HG03039 (cell line): ENCODE measurements around the gene CCT2.
"Not testable (repeated sequence)": the region's sequence is repeated elsewhere in the genome, so short reads cannot be mapped to it uniquely, and the experiment has no call there.

ENCODE experiments used
- ATAC-seq: cut with Tn5 transposase; IDR thresholded peaks from one replicate; pipeline ENCODE4 v1.9.1; 2021; ENCODE audit warnings: mild to moderate bottlenecking, moderate library complexity; ENCODE audit not compliant: unreplicated experiment

CCT2 gene

DNA sequence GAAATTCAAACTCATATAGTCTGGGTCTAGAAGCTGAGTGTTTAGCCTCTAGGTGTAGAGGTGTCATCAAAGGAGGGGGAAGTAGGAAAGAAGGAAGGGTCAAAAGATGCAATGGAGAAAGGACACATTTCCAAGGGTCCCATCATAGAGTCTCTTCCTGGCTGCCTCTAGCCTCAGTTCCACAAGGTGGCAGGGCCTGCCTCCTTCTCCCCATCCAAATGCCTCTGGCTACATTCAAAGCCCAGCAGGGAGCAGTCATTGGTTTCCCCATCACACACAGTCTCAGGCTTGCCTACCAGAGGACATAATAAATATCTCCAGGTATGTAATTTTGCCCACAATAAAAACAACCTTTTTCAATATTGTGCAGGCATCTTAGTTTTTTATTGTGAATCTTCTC lies 2.1 kb upstream of the CCT2 start:
- no peak for ATAC-seq

DNA sequence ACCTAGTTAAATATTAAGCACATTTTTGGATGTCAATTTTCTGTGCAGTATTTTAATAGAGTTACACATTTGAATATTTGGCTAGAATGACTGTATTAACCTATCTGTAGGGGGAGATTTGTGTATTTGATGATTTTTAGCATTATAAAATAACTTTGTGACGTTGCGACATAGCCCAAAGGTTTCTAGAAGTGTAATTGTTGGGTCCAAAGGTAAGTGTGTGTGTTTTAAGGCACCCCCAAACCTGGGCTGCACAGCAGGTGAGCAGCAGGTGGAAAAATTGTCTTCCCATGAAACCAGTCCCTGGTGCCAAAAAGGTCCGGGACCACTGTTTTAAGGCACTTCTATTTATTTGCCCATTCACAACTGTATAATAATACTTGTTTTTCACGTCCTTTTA lies 3.3 kb downstream of the CCT2 start:
- no peak for ATAC-seq

DNA sequence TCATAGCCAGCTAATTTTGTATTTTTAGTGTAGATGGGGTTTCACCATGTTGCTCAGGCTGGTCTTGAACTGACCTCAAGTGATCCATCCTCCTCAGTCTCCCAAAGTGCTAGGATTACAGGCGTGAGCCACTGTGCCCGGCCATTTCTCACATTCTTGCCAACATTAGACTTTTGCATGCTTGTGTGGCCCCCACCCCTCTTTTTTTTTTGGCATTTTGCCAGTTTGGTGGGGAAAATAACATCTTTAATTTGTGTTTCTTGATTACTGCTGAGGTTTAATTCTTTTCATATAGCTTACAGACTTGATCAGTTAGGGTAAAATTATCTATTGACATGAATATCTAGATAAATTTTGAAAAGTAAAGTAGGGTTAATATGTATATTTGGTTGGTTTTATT lies 3.8 kb downstream of the CCT2 start:
- no peak for ATAC-seq

DNA sequence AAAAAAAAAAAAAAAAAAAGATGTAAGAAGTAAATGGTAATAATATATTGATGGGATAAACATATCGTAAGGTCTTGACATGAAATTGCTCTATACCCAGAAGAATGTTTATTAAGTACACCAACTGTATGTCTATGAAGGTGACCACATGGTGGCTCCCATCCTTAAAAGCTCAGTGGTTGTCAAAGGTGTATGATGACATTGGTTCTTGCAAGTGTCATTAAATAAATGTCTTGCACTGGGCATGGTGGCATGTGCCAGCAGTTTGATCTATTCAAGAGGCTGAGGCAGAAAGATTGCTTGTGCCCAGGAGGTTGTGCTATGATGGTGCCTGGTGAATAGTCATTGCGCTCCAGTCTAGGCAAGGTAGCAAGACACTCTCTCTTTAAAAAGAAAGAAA lies 10.4 kb downstream of the CCT2 start:
- no peak for ATAC-seq

DNA sequence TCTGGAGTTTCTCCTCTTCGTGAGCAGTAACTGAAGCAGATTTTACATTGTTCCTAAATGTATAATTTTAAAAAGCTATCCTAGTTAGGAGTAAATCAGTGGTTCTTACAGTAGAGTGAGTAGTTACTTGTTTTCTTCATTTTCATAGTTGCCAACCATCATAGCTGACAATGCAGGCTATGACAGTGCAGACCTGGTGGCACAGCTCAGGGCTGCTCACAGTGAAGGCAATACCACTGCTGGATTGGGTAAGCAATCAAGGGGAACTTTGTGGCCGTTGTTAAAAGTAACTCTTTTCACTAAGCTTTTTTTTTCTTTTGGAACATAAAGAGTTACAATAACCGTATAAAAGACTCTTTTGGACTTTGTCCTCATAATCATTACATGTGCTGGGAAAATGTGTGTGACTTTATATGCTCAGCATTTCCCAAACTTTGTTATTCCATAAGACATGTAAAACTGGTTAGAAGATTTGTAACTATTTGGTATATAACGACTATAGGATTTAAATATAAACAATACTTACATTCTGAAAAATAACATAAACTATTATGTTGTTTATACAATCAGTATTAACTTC lies 13.0 kb downstream of the CCT2 start:
- no peak for ATAC-seq

DNA sequence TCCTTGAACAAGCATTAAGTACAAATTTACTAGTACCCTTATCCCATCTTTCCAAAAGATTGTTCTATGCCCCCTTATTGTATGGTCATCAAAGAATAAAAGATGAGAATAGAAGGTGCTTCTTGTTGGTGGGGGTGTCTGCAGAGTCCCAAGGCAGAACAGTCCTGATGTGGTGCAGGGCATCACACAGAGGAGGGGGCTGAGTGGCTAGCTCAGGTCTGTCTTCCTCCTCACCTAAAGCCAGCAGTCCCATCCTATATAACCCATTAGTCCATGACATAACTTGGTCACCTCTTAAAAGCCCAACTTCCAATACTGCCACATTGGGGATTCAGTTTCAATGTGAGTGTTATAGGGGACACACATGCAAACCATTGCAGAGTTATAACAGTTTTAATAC lies 15.5 kb downstream of the CCT2 start:
- no peak for ATAC-seq

DNA sequence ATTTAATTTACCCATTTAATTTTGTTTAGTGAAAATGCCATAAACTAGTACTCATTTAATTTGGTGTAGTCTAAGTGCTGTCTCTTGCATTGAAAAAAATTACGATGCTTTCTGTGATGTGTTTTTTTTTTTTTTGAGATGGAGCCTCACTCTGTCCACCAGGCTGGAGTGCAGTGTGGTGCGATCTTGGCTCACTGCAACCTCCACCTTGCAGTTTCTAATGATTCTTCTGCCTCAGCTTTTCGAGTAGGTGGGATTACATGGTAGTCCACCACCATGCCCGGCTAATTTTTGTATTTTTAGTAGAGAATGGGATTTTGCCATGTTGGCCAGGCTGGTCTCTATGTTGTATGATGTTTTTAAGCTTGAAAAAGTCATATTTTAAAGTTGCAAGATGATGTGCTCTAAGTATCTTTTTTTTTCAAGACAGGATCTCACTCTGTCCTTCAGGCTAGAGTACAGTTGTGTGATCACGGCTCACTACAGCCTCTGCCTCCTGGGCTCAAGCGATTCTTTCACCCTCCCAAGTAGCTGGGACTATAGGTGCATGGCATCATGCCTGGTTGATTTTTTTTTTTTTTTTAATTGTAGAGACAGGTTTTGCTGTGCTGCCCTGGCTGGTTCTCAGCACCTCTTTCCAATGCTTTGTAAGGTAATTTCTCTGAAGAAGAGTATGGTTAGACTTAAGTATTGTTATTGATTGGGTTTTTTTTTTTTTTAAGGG lies 16.9 kb downstream of the CCT2 start:
- no peak for ATAC-seq

DNA sequence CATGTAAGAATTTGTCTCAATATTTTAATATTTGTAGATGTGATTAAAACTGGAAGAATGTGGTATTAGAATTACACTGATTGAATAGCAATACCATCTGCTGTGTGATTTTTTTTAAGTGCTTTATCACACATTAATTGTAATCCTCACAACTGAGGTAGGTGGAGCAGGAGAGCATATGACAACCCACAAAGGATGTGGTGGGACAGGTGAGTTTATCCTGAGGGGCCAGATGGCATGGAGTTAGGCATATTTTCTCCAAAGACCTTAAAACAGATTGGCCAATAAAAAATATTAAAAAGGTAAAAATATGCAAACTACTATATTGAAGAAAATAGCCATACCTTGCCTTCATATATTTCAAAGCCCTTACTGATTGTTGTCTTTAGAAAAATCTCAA lies 17.7 kb downstream of the CCT2 start:
- ATAC-seq, result no peak

DNA sequence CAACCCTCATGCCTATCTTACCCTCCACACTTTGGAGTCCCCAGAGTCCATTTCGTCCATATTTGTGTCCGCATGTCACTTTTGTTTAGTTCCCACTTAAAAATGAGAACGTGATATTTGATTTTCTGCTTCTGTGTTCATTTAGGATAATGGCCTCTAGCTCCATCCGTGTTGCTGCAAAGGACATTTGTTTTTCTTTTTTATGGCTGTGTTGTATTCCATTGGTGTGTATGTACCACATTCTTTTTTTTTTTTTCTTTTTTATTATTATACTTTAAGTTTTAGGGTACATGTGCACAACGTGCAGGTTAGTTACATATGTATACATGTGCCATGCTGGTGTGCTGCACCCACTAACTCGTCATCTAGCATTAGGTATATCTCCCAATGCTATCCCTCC lies 18.3 kb downstream of the CCT2 start:
- not testable (repeated sequence) for ATAC-seq

DNA sequence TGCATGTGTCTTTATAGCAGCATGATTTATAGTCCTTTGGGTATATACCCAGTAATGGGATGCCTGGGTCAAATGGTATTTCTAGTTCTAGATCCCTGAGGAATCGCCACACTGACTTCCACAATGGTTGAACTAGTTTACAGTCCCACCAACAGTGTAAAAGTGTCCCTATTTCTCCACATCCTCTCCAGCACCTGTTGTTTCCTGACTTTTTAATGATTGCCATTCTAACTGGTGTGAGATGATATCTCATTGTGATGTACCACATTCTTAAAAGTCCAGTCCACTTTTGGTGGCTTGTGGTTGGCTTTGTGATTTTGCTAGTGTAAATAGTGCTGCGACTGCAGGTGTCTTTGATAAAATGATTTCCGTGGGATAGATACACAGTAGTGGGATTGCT lies 19.0 kb downstream of the CCT2 start:
- ATAC-seq, result not testable (repeated sequence)

DNA sequence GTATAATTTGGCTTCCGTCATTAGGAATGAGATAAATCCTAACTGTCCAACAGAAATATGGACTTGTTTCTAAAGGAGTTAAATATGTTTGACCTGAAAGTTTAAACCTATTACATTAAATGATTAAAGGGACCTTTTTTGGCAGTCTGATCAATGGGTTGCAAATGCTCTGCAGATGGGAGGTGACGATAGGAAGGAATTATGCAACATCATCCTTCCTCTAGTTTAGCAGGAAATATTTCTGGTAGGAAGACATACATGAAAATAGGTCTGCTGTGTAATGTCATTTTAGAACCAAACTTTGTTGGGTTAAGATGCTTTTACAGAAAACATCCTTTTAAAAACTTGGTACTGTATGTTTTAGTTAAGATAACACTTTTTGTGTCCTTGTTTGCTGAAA lies 22.9 kb downstream of the CCT2 start:
- ATAC-seq, result no peak

DNA sequence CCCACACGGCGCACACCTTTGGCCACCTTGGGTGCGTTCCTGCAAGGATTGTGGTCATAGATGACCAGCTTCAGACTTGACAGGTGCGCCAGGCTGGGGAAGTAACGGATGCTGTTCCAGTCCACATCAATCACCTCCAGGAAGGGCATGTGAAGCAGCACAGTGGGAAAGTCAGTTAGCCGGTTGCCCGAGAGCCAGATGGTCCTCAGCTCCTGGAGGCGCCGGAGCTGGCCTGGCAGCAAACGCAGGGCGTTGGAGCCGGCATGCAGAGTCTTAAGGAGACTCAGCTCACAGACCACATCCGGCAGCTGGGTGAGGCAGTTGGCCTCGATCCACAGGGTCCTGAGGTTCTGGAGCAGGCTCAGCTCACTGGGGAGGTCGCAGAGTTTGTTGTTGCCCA lies 24.9 kb downstream of the CCT2 start:
- ATAC-seq, result no peak

DNA sequence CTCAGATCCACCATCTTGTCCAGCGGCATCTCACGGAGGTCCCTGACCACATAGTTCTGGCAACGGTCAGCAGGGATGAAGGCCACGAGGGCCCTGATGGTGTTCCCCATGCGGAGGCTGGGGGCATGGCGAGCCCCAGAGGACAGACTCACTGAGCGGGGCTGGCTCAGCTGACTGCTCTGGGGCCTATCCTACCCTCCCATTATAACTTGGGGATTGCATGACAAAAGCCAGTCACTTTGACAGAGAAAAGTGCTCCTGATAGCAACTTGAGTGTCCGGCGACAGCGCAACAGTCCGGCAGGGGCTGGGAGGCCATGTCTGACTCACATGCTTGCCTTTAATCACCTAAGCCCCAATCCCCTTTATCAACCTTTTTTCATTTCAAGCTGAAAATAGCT lies 25.5 kb downstream of the CCT2 start, which contains the start of gene LRRC10:
Gene LRRC10 (minus strand): TSS at position 179 of the 400 bp plus-strand sequence. CDS start 69 bp downstream, at position 110.
- no peak for ATAC-seq

DNA sequence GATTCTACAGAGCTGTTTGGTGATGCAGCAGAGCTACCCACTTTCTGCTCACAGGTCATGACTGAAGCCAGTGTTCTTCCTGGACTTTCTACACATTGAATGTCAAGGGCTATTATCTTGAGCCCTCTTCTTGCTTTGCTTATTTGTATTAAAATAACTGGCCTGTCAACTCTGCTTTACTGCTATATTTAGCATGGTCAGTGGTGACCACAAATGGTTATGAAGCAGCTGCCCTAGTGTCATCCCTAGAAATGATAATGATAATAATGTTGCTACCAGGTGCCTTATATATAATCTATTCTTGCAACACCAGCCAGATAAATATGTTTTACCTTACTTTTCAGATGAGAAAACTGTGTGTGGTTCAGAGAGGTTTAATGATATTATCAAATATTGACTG lies 28.1 kb downstream of the CCT2 start:
- no peak for ATAC-seq

DNA sequence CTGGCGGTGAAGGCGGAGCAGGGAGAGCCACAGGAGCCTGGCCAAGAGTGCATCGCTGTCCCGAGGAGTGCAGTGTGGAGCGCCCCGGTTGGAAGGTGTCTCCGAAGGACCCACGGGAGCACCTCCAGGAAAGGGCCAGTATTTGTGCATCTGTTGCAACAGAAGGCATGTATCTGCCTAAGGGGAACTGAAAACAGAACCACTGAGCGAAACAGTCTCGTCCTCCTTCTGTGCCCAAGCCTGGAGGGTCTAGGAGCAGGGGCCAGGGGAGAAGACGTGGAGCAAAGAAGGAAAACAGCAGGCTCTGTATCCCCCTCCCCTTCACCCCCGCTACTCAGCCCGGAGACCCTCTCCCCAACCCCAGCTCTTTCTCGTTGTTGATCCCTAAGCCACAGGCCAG lies 30.8 kb downstream of the CCT2 start:
- ATAC-seq, result no peak

DNA sequence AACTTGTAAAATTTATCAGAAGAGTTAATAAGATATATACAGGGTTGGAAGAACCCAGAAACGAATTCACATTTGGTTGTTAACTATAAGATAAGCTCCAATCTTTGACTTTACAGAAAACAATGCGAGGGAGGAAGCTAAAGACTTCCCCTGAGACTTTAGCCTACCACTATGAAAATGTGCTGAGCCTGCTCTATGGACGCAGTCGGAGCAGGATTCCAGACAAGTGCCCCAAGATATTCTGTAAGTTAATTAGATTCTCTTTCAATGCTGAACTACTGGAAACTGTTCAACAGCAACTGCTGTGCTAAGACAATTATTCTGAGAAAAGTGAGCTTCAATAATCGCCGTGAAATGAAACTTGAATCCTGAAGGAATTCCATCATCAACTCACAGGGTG lies 33.8 kb downstream of the CCT2 start:
- ATAC-seq, result no peak

DNA sequence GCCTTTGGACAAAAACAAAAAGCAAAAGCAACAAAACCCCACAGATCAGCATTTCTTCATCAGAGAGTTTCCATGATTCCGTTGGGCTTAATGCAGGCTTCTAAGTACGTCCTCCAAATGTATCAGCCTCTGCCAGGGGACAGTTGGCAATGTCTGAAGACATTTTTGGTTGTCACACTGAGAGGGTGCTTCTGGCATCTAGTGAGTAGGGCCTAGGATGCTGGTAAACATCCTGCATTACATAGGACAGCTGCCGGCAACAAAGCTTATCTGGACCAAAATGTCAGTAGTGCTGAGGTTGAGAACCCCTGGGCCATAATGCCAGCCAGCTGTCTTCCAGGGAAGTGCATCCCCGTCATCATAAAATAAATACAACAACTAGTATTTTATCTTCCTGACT lies 34.8 kb downstream of the CCT2 start:
- ATAC-seq, result no peak

DNA sequence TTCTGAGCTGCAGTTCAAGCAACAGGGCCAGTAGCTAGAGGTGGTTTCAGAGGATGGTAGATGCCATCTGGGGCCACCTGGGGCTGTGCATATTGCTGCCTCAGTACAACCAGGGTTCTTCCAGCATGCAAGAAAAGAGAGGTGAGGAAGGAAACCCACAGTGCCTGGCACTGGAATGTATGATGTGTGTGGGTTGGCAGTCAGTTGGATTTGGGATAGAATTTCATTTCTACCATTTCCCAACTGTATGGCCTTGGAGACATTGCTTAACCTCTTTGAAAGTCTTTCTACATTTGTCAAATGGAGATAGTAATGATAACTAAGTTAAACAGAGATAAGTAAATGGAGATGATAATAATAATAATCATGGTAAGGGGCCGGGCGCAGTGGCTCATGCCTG lies 35.7 kb downstream of the CCT2 start:
- ATAC-seq, result no peak

DNA sequence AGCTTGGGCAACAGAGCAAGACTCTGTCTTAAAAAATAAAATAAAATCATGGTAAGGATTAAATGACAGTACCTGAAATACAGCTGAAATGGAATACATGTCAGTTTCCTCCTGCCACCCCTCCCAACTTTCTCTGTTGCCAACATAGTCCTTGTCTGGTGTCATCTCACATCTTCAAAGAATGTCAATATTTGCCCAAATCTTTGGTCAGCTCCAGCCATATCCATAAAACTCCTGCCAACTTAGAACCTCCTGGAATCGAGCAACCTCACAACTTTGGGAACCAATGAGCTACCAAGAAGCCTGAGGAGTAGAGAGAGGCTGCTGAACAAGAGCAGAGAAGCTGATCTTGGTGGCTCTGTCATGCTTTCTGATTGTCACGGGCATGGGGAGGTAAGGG lies 36.3 kb downstream of the CCT2 start:
- ATAC-seq, result no peak

DNA sequence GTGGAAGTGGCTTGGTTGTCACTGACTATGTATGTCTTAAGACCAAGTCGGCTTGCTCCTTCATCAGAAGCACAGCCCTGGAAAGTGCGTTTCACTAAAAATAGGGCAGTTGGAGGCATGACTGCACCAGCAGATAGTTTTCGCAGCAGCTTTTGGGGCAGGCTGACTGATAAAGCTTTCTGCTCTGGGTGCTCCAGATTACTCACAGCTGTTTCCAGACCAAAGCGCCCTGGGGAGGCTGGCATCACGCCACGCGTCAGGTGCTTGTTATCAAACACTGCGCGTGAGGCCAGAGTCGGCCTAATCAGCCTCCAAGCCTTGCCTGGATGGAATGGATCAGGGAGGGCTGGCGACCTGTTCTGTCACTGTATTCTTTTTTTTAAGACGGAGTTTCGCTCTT lies 38.7 kb downstream of the CCT2 start:
- no peak for ATAC-seq

DNA sequence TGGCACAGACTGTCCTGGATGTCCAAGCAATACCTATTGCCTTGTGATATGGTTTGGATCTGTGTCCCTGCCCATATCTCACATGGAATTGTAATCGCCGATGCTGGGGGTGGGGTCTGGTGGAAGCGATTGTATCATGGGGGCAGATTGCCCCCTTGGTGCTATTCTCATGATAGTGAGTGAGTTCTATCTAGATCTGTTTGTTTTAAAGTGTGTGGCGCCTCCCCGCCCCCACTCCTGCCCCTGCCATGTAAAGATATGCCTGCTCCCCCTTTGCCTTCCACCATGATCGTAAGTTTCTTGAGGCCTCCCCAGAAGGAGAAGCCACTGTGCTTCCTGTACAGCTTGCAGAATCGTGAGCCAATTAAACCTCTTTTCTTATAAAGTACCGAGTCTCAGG lies 42.2 kb downstream of the CCT2 start:
- no peak for ATAC-seq

DNA sequence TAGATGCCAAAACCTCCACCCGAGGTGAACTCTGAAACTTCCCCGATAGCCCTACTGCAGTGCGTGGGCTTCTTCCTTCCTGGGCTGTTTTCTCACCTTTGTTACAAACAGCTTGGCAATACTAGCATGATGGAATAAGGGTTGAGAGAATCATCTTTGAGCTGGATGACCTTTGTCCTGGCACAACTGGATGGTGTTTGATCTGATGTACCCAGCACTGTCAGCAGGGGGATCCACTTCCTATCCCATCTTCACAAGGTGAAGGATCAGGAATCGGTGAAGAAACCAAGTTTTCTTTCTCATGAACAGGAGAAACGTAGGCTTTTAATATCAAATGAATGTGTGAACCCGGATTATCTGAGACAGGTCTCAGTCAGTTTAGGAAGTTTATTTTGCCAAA lies 44.9 kb downstream of the CCT2 start:
- ATAC-seq, result no peak

DNA sequence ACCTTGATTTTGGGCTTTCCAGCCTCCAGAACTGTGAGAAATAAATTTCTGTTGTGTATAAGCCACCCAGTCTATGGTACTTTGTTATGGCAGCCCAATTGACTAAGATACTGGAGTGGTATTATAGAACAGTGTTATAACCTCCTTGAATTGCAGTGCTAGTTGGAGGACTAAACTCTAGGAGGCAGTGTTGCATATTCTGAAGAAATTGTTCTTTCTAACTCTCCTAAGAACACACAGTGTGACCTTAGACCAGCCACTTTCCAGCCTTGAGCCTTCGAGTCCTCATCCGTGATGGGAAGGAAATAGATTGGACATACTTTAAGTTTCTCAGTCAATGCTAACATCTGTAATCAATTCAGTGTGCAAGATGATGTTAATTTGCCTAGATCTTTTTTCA lies 47.8 kb downstream of the CCT2 start:
- no peak for ATAC-seq
